Osteoblast (primary cell): ENCODE data around the gene ATM. TPM values are rescaled to one million over a fixed set of nuclear protein-coding genes. Genes with fewer than 3 reads are reported as not detected.

Experiments used
- DNase-seq: peaks from one replicate; pipeline ENCODE4 v3.0.0; 2011; ENCODE audit warnings: low spot score, mixed read lengths; ENCODE audit not compliant: insufficient read length; ENCODE audit errors: missing footprints
- H2AFZ ChIP-seq: 2 replicates; pipeline ENCODE4 v1.6.0; 2011; ENCODE audit warnings: mild to moderate bottlenecking, low read length
- H3K27ac ChIP-seq: 2 replicates; pipeline ENCODE4 v1.5.1; 2011; ENCODE audit warnings: mild to moderate bottlenecking, low read depth, low read length, moderate library complexity
- H3K27me3 ChIP-seq: 2 replicates; pipeline ENCODE4 v1.6.0; 2012; ENCODE audit warnings: mild to moderate bottlenecking, control low read depth, inconsistent platforms, low read length, moderate library complexity; ENCODE audit not compliant: insufficient read depth
- H3K36me3 ChIP-seq: 2 replicates; pipeline ENCODE4 v1.5.1; 2011; ENCODE audit warnings: mild to moderate bottlenecking, low read length, control low read depth, moderate library complexity; ENCODE audit not compliant: insufficient read depth
- H3K4me1 ChIP-seq: 2 replicates; pipeline ENCODE4 v1.5.1; 2011; ENCODE audit warnings: mild to moderate bottlenecking, low read length, control low read depth, moderate library complexity; ENCODE audit not compliant: insufficient read depth
- H3K4me2 ChIP-seq: 2 replicates; pipeline ENCODE4 v1.6.0; 2011; ENCODE audit warnings: mild to moderate bottlenecking, low read length; ENCODE audit not compliant: insufficient read depth
- H3K4me3 ChIP-seq: fragments of 200-600 bp; sonication (generic); 3 replicates; pipeline ENCODE4 v1.5.1; 2012; ENCODE audit warnings: mild to moderate bottlenecking, low read length, inconsistent platforms; ENCODE audit not compliant: insufficient read depth
- H3K79me2 ChIP-seq: 2 replicates; pipeline ENCODE4 v1.6.0; 2012; ENCODE audit warnings: mild to moderate bottlenecking, low read length, control low read depth, inconsistent platforms; ENCODE audit not compliant: insufficient read depth
- H3K9me3 ChIP-seq: 2 replicates; pipeline ENCODE4 v1.5.1; 2011; ENCODE audit warnings: low read depth, low read length, control low read depth
- H4K20me1 ChIP-seq: 2 replicates; pipeline ENCODE4 v1.6.0; 2012; ENCODE audit warnings: mild to moderate bottlenecking, low read length, control low read depth; ENCODE audit not compliant: insufficient read depth
- CTCF ChIP-seq: IDR thresholded peaks from 2 replicates; pipeline ENCODE4 v1.5.1; 2011; ENCODE audit warnings: mild to moderate bottlenecking, low read depth, low read length, moderate library complexity; ENCODE audit errors: extremely low read depth
- total RNA-seq: library from RNA; depleted of rRNA; stranded (reverse); fragments of >200 nt; gene quantifications from 2 replicates; pipeline ENCODE4 v1.2.3, GENCODE V29; 2012

Gene ATM
- total RNA-seq, 1 donor = 172 TPM

GRCh38 chr11:108204376-108204775 lies 18.5 kb upstream of the ATM start:
- Histone ChIP-seq H4K20me1 (peaks cover 3% of the 10 kb centered on the region), H3K27me3 (no peaks in the 10 kb centered on the region), H3K4me2 (no peak overlapping the region), H3K9me3 (peaks cover 2% of the 10 kb centered on the region), H3K4me1 (peaks cover 11% of the 10 kb centered on the region), H3K36me3 (peaks cover 15% of the 10 kb centered on the region), H2AFZ (no peak overlapping the region), H3K79me2 (peaks cover 44% of the 10 kb centered on the region), H3K4me3 (no peak overlapping the region), H3K27ac (no peak overlapping the region)
- peak; percentile 21 for DNase-seq
- TF ChIP-seq CTCF = no peak

- DNase-seq = peak; percentile 21
- Histone ChIP-seq H2AFZ (no peak overlapping the region), H3K4me3 (no peak overlapping the region), H3K79me2 (peaks cover 45% of the 10 kb centered on the region), H4K20me1 (peaks cover 3% of the 10 kb centered on the region), H3K4me1 (peaks cover 5% of the 10 kb centered on the region), H3K9me3 (peaks cover 2% of the 10 kb centered on the region), H3K4me2 (no peak overlapping the region), H3K36me3 (peaks cover 15% of the 10 kb centered on the region), H3K27me3 (no peaks in the 10 kb centered on the region), H3K27ac (no peak overlapping the region)
- TF ChIP-seq CTCF = no peak
Measured at GRCh38 chr11:108204929-108205499, 17.9 kb upstream of the ATM start.

- H4K20me1 ChIP-seq = peaks cover 3% of the 10 kb centered on the region
- peaks cover 53% of the 10 kb centered on the region for H3K79me2 ChIP-seq
- H3K27ac ChIP-seq = no peak overlapping the region
- H3K9me3 ChIP-seq = peaks cover 2% of the 10 kb centered on the region
- H3K4me2 ChIP-seq = no peak overlapping the region
- H3K36me3 ChIP-seq = peaks cover 15% of the 10 kb centered on the region
- no peak for TF ChIP-seq CTCF
- no peak overlapping the region for H3K4me3 ChIP-seq
- DNase-seq = no peak
- no peaks in the 10 kb centered on the region for H3K4me1 ChIP-seq
- H3K27me3 ChIP-seq = no peaks in the 10 kb centered on the region
- H2AFZ ChIP-seq = no peak overlapping the region
Measured at GRCh38 chr11:108206171-108206570, 16.7 kb upstream of the ATM start.

DNA sequence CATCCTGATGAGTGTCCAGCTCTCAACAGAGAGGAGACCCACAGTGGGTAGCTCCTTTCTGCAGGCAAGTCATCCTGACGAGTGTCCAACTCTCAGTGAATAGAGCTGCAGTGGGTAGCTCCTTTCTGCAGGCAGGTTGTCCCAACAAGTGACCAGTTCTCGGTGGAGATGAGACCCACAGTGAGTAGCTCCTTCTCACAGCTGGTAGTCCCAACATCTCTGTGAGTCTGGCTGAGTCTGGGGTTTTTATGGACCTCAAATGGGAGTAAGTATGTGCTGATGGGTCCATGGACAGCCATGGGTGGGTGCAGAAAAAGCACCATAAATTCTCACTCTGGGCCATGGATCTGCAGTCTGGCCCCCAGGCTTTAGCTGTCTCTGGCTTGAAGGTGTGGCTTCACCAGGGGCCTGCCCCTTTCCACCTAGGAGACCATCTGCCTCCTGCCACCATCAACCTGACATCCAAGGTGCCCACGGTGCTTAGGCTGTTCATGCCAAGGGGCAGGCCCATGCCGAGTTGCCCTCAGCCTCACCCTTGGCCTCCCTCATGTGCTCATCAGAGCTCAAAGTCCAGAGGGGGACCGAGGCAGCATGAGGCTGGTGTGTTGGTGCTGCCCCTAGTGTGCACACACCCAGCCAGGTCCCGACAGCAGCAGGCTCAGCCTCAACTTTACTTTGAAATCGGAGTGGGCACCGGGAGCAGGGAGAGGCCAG lies 15.7 kb upstream of the ATM start:
- Histone ChIP-seq H3K36me3 (peaks cover 18% of the 10 kb centered on the region), H3K4me2 (no peak overlapping the region), H3K4me3 (no peak overlapping the region), H3K27me3 (no peaks in the 10 kb centered on the region), H3K27ac (no peak overlapping the region), H2AFZ (no peak overlapping the region), H3K79me2 (peaks cover 58% of the 10 kb centered on the region), H3K4me1 (no peaks in the 10 kb centered on the region), H3K9me3 (peaks cover 2% of the 10 kb centered on the region), H4K20me1 (peaks cover 3% of the 10 kb centered on the region)
- DNase-seq = peak; percentile 11
- no peak for TF ChIP-seq CTCF
